HG02759 (cell line): ENCODE data around the gene MTARC1.

Source experiments
- ATAC-seq: cut with Tn5 transposase; IDR thresholded peaks from one replicate; pipeline ENCODE4 v1.9.1; 2021; ENCODE audit warnings: mild to moderate bottlenecking, moderate library complexity; ENCODE audit not compliant: unreplicated experiment

The MTARC1 gene

GRCh38 chr1:220786337-220787068 is at the start of gene MTARC1:
Gene MTARC1, plus strand, starts transcription at chr1:220786913. Its CDS starts 32 bp downstream, at chr1:220786945.
- ATAC-seq = peak; percentile 83

DNA sequence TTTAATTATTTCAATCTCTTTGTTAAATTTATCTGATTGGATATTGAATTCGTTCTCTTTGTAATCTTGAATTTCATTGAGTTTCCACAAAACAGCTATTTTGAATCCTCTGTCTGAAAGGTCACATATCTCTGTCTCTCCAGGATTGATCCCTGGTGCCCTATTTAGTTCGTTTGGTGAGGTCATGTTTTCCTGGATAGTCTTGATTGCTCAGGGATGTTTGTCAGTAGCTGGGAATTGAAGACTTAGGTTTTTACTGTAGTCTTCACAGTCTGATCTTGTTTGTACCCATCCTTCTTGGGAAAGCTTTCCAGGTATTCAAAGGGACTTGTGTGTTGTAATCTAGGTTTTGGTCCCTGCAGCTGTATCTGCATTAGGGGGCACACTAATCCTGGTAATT is 45.4 kb upstream of the MTARC1 start:
- ATAC-seq = no peak

DNA sequence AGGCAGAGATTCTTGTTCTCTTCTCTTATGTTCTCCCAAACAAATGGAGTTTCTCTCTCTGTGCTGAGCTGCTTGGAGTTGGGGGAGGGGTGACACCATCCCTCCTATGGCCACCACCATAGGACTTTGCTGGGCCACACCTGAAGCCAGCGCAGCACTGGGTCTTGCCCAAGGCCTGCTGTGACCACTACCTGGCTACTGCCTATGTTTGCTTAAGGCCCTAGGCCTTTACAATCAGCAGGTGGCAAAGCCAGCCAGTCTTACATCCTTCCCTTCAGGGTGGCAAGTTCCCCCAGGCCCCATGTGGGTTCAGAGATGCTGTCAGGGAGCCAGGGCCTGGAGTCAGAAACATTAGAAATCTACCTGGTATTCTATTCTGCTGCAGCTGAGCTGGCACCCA is 44.9 kb upstream of the MTARC1 start:
- ATAC-seq = no peak

GRCh38 chr1:220742520-220742919 is 44.2 kb upstream of the MTARC1 start:
- no peak for ATAC-seq

DNA sequence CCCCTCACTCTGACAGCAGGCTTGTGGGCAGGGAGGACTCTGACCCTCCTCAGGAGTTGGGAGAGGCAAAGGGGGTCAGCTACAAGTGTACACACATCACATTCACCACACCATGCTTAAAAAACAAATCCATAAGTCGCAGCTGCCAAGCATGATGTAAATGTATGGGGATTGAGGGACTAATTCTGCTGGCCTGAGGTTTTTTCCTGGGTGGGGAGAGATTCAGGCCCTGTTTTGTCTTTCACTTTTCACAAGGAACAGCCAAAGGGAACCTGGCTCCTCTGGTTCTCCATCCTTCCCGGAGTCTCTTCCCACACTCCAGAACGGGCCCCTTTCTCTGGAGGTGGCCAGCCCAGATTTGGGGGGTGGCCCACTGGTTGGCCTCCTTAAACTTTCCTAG is 39.9 kb upstream of the MTARC1 start:
- no peak for ATAC-seq

DNA sequence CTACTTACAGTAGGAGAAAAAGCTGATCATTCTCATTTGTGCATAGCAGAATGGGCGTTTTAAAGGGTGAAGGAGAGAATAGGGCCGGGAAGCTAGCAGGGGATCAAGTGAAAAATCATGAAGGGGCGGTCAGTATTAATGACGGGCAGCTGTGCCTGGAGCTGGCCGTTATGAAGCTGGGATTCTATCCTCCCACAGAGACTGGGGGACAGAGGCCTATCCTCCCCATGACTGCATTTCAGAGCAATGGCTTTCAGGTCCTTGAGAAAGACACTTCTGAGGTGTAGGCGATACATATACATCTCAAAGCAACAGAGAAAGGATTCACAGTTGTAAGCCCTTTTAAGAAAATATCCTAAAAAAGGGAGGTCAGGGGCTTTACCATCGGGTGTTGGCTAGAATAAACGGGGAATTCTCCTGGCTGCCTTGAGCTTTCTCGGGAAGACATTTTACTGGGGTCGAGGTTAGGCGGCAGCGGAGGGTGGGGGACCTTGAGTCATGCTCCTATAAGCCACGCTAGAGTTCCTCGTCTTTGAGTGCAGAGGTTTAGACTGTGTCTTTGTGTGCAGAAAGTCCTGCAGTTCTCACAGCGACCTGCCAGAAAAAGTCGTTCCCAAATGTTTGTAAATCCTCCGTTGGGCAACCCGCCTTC is 39.1 kb upstream of the MTARC1 start:
- ATAC-seq = peak; percentile 22

GRCh38 chr1:220748089-220748934 is 38.4 kb upstream of the MTARC1 start, which contains the start of gene MTARC2:
Gene MTARC2, plus strand, starts transcription at chr1:220748322. Its CDS starts 210 bp downstream, at chr1:220748532.
- ATAC-seq = peak; percentile 90

DNA sequence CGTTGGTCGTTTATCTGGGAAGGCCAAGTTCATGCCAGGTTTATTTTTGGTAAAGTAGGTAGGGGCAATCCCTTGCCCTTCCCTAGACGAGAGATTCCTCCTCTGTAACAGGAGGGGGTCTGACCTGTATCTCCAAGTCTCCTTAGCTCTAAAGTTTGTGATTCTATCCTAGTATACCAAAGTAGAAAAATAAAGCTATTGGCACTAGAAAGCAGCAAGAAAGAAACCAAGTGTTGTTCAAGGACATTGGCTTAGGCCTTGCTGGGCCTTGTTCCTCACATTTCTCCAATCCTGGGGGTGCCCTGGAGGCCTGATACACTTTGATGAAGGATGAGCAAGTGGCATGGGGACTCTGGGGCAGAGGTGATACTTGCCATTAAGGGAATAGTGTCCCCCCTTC is 37.8 kb upstream of the MTARC1 start:
- no peak for ATAC-seq

- ATAC-seq = no peak
Observed at GRCh38 chr1:220750131-220750515, 36.6 kb upstream of the MTARC1 start.

- no peak for ATAC-seq
Observed at GRCh38 chr1:220751111-220751510, 35.6 kb upstream of the MTARC1 start.

DNA sequence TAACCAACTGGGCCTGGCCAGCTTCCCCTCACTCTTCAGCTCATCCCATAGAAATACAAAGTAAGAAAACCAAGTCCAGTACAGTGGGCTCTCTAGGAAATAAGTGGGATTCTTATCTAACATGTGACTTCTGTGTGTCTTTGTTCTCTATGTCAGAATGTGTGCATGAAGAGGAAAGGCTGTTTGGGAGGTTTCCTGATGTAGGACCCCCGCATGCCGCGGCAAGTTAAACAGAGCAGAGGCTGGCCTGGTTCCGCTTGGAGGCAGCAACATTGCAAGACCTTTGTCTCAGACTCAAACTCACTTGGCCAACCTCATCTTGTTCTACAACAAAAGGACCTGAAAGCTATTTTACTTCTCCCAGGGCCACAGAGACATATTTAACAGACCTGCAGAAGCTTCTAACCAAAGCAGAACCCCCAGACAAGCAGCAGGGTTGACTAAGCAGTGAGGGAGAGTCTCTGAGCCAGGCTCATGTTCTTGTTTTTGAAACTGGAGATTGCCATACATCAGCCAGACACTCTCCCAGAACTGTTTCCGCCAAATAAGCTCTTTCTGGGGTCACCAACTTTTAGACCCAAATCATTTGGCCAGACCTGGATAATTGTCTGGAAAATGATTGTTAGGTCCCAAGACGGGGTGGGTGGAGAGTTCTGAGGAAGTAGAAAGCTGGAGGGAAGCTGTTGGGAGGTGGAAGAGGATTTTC is 32.3 kb upstream of the MTARC1 start:
- ATAC-seq = no peak

- ATAC-seq = no peak
Observed at GRCh38 chr1:220754918-220755295, 31.8 kb upstream of the MTARC1 start.

DNA sequence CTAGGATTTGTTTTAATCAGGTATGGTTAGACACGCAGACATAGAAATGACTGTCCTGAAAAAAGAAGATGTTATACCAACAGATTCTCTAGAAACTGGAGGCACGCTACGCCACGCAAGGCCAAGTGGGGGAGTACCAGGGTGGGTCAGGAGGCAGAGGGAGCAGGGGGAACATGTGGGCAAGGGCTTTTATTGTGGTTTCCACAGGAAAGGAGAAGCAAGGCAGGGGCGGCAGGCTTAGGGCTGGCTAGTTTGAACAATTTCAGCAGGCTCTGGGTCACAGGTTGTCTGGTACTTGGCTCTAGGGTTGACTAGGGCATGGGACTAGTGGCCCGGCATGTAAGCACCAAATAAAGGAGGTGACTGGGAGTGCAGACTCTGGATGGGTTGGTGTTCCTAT is 31.4 kb upstream of the MTARC1 start:
- ATAC-seq = no peak

- no peak for ATAC-seq
Observed at GRCh38 chr1:220757441-220757840, 29.3 kb upstream of the MTARC1 start.

DNA sequence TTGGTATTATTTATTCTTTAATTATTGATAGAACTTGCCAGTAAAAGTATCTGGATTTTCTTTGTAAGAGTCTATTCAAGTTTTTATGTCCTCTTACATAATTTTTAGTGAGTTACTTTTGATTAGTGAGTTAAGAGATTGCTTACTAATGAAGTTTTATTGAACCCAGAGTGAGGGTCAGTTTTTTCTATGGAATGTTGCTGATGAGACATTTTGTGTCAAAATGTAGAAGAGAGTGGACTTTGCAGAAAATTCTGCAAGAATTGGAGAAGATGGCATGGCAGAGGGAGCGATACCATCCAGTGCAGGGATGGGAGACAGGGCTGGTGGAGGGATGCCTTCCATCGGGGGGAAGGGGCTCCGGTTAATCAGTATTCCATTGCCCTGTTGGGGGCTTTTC is 27.6 kb upstream of the MTARC1 start:
- ATAC-seq = no peak

DNA sequence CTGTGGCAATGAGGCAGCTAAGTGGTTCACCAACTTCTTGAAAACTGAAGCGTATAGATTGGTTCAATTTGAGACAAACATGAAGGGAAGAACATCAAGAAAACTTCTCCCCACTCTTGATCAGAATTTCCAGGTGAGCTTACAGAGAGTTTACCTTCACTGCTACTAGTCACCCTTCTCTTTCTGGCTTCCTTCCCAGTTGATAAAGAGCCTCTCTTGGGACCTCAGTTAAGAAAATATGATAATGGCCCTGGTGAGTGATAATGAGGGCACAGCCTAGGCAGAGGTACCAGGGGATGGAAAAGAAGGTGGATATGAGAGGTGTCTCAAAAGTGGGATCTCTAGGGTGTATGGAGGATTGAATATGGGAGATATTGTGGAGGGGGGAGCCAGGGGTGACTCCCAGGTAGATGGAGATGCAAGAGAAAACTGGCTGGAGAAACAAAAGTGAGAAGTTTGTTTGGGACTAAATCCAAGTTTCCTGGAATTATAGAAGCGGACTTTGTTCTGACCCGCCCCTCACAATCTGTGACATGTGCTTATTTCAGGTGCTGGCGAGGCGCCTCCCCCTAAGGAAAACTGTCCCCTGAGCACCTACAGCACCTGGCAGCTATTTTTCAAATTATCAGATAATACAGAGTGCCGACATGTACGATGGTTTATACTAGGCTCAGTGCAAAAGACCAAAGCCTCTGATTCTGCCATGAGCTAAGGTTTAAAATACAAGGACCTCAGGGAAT is 24.9 kb upstream of the MTARC1 start:
- no peak for ATAC-seq

GRCh38 chr1:220764757-220765156 is 22.0 kb upstream of the MTARC1 start:
- ATAC-seq = no peak

- peak; percentile 21 for ATAC-seq
Observed at GRCh38 chr1:220767312-220768125, 19.2 kb upstream of the MTARC1 start.

- no peak for ATAC-seq
Observed at GRCh38 chr1:220768126-220768601, 18.5 kb upstream of the MTARC1 start.
